ENCODE measurements around the gene GRWD1.

DNA sequence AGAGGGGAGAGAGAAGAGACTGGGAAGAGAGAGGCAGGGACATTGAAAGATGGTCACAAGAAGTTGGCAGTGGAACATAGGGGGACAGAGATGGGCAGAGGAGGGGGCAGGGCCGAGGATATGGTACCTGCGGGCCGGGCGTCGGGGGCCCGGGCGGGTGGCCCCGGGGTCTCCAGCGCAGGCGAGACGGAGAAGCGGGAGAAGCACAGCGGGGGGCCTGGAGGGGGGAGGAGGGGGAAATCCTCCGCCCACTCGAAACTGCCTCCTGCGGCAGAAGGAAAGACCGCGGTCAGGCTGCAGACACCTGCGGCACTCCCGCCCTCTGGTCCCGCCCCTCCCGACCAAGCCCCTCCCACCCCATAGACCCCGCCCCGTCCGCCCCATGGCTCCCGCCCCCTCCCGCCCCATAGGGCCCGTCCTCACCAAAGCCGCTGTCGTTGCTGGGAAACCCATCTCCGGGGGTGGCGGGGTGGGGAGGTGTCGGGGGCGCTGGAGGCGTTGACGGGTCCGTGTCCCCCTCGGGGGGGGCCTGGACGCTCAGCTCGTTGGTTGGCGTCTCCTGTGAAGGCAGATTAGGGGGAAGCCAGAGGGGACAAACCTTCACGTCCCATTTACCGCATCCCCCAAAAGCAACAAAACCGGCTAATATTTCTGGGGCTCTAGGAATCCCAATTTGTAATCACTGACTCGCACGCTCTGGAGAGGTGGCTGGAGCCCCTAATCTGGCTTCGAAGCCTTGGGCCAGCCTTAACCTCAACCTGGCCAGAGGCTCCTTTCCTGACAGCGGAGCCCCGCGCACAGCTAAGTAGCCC, 45.4 kb downstream of the GRWD1 start:
- no peak for TF ChIP-seq CTCF (conservative IDR thresholded peaks at IDR 0.05)
- no peak for TF ChIP-seq ZFX (IDR thresholded peaks at IDR 0.05)
